ENCODE results near the gene GYS1. TPM values are rescaled to one million over a fixed set of nuclear protein-coding genes. Genes with fewer than 3 reads are reported as not detected.
A peak's percentile ranks its signal among the peaks of the same experiment; 100 is the strongest.

GYS1 gene
- total RNA-seq, 4 donors from 2014 or later = 110 to 221 (median 126) TPM

- TF ChIP-seq CTCF (IDR thresholded peaks at IDR 0.05 in 4 of 5, conservative IDR thresholded peaks at IDR 0.05 in 1 of 5) (no peak), POLR2A (IDR thresholded peaks at IDR 0.05) (no peak)
- no peak for ATAC-seq
- no peak for DNase-seq
- Histone ChIP-seq H3K4me1 (peaks cover 9 to 12% of the 10 kb centered on the region in 2 donors), H3K27ac (no peak overlapping the region), H3K9me3 (no peaks in the 10 kb centered on the region), H3K27me3 (no peaks in the 10 kb centered on the region), H3K36me3 (no peaks in the 10 kb centered on the region), H3K4me3 (no peak overlapping the region)
- in situ Hi-C loops (cut with MboI; ENCODE audit: low sequenced_read_pairs in 4 of 4) (loop anchor here in 1 of 4 donors (25.0 kb wide), 1 partner anchor 89 kb away; the partner anchor contains the start of genes PLEKHA4 and PPP1R15A), intact Hi-C loops (cut with DNase I; ENCODE audit: low total_unique reads) (loop anchor here (5.0 kb wide), 1 partner anchor 74 kb away; no protein-coding TSS in a partner anchor)
These were observed 42.1 kb downstream of the GYS1 start for GRCh38 chr19:48950830-48951519.

GRCh38 chr19:48950159-48950558 lies 43.0 kb downstream of the GYS1 start:
- no peaks in the 10 kb centered on the region for H3K27me3 ChIP-seq
- TF ChIP-seq POLR2A (IDR thresholded peaks at IDR 0.05) (no peak), CTCF (IDR thresholded peaks at IDR 0.05 in 4 of 5, conservative IDR thresholded peaks at IDR 0.05 in 1 of 5) (no peak)
- no peaks in the 10 kb centered on the region for H3K36me3 ChIP-seq
- no peak overlapping the region for H3K27ac ChIP-seq
- no peaks in the 10 kb centered on the region for H3K9me3 ChIP-seq
- DNase-seq = no peak
- in situ Hi-C loops (cut with MboI; ENCODE audit: low sequenced_read_pairs in 4 of 4) (loop anchor here in 1 of 4 donors (25.0 kb wide), 1 partner anchor 88 kb away; the partner anchor contains the start of genes PLEKHA4 and PPP1R15A), intact Hi-C loops (cut with DNase I; ENCODE audit: low total_unique reads) (loop anchor here (5.0 kb wide), 1 partner anchor 73 kb away; no protein-coding TSS in a partner anchor)
- no peak for ATAC-seq
- H3K4me1 ChIP-seq = peaks cover 4 to 6% of the 10 kb centered on the region in 2 donors
- H3K4me3 ChIP-seq = no peak overlapping the region

- no peak for TF ChIP-seq CTCF (IDR thresholded peaks at IDR 0.05 in 4 of 5, conservative IDR thresholded peaks at IDR 0.05 in 1 of 5)
- TF ChIP-seq POLR2A (IDR thresholded peaks at IDR 0.05) = no peak
- intact Hi-C loops (cut with DNase I; ENCODE audit: low total_unique reads) = no loop called here
- Histone ChIP-seq H3K36me3 (no peaks in the 10 kb centered on the region), H3K4me3 (no peak overlapping the region), H3K27me3 (no peaks in the 10 kb centered on the region), H3K4me1 (no peaks in the 10 kb centered on the region), H3K27ac (no peak overlapping the region), H3K9me3 (no peaks in the 10 kb centered on the region)
- no peak for ATAC-seq
- DNase-seq = no peak
- in situ Hi-C loops (cut with MboI; ENCODE audit: low sequenced_read_pairs in 4 of 4) = no loop called here
These were observed 45.9 kb downstream of the GYS1 start for GRCh38 chr19:48947258-48947542.

GRCh38 chr19:48946463-48947257 lies 46.4 kb downstream of the GYS1 start:
- ATAC-seq (peak in 1 of 2 donors; percentile 39), DNase-seq (no peak)
- Histone ChIP-seq H3K4me1 (no peaks in the 10 kb centered on the region), H3K9me3 (no peaks in the 10 kb centered on the region), H3K27me3 (no peaks in the 10 kb centered on the region), H3K4me3 (no peak overlapping the region), H3K27ac (no peak overlapping the region), H3K36me3 (no peaks in the 10 kb centered on the region)
- in situ Hi-C loops (cut with MboI; ENCODE audit: low sequenced_read_pairs in 4 of 4) = no loop called here
- TF ChIP-seq POLR2A (IDR thresholded peaks at IDR 0.05) = no peak
- TF ChIP-seq CTCF (IDR thresholded peaks at IDR 0.05 in 4 of 5, conservative IDR thresholded peaks at IDR 0.05 in 1 of 5) = no peak
- intact Hi-C loops (cut with DNase I; ENCODE audit: low total_unique reads) = no loop called here

All from gastrocnemius medialis (tissue), 4 donors.